HCT116 (cell line): ENCODE data around the gene ACVR1B. TPM values are rescaled to one million over a fixed set of nuclear protein-coding genes. Genes with fewer than 3 reads are reported as not detected.

ENCODE experiments used
- ATAC-seq: fragments of 200-7000 bp; cut with Tn5 transposase; 2 replicates; pipeline ENCODE4 v1.9.1; 2020; ENCODE audit warnings: mild to moderate bottlenecking, moderate library complexity
- BruUV-seq: library from RNA; stranded (reverse); fragments of 400-500 nt; replicated peaks from 2 replicates; lab custom pipeline; 2021; lab: Mats Ljungman, UMichigan
- CTCF ChIA-PET: fragments of 300-600 bp; sonication (Branson Sonifier 250); formaldehyde crosslinking; loops from one replicate; lab custom pipeline; 2021; ENCODE audit warnings: antibody characterized with exemption; lab: Charles Lee
- POLR2A ChIA-PET: fragments of 300-600, 350-600 bp; sonication (Branson Sonifier 250); formaldehyde crosslinking; loops from one replicate; lab custom pipeline; 2021; ENCODE audit warnings: antibody characterized with exemption; lab: Charles Lee
- RAD21 ChIA-PET, 2 experiments: fragments of 300-600 bp; sonication (Branson Sonifier 250); formaldehyde crosslinking; loops; one replicate each; lab custom pipeline; 2023; ENCODE audit warnings: low total read pairs in 2 of 2; ENCODE audit not compliant: uncharacterized antibody in 2 of 2, unreplicated experiment in 2 of 2, low non-redundant PET in 1 of 2; lab: Charles Lee
- DNase-seq: peaks from one replicate; pipeline ENCODE4 v3.0.0-alpha.2; 2010; ENCODE audit warnings: low read depth, low spot score
- H2AFZ ChIP-seq: fragments of 200-600 bp; shearing (Covaris generic), sonication (generic); 2 replicates; pipeline ENCODE4 v1.6.1; 2017; ENCODE audit warnings: low read depth, mixed run types, mixed read lengths, antibody characterized with exemption, low read length; ENCODE audit not compliant: poor library complexity, severe bottlenecking
- H3K27ac ChIP-seq: 2 replicates; pipeline ENCODE4 v1.5.1; 2012; ENCODE audit warnings: low read depth, low read length
- H3K27me3 ChIP-seq: fragments of 200-600 bp; sonication (generic); 2 replicates; pipeline ENCODE4 v1.6.1; 2016; ENCODE audit warnings: mixed run types, low read length, mixed read lengths; ENCODE audit not compliant: insufficient read depth
- H3K36me3 ChIP-seq, 2 experiments: fragments of 200-500 bp in 1 of 2; fragments of 200-600 bp in 1 of 2; sonication (Bioruptor generic) in 1 of 2; sonication (generic) in 1 of 2; 2 replicates each; pipeline versions ENCODE4 v1.5.1 to v1.6.1; 2014 to 2016; ENCODE audit warnings: low read length in 2 of 2, inconsistent platforms in 1 of 2, mixed read lengths in 1 of 2, mixed run types in 1 of 2; ENCODE audit not compliant: insufficient read depth in 2 of 2, control insufficient read depth in 1 of 2
- H3K4me1 ChIP-seq, 2 experiments: fragments of 200-600 bp in 1 of 2; sonication (generic) in 1 of 2; 2 replicates each; pipeline versions ENCODE4 v1.5.1 to v1.6.1; 2012 to 2017; ENCODE audit warnings: low read length in 2 of 2, inconsistent platforms in 1 of 2, mild to moderate bottlenecking in 1 of 2, mixed read lengths in 1 of 2, mixed run types in 1 of 2, moderate library complexity in 1 of 2; ENCODE audit not compliant: insufficient read depth in 2 of 2, control insufficient read depth in 1 of 2
- H3K4me2 ChIP-seq: fragments of 200-600 bp; sonication (generic); 2 replicates; pipeline ENCODE4 v1.6.1; 2017; ENCODE audit warnings: mixed run types, low read length, mixed read lengths
- H3K4me3 ChIP-seq, 2 experiments: fragments of 200-600 bp in 1 of 2; sonication (generic) in 1 of 2; replicated peaks in 1 of 2; 2 replicates each; pipeline ENCODE4 v1.5.1; 2011 to 2016; ENCODE audit warnings: low read length in 2 of 2, control low read depth in 1 of 2, low read depth in 1 of 2, mild to moderate bottlenecking in 1 of 2, mixed read lengths in 1 of 2, mixed run types in 1 of 2
- H3K79me2 ChIP-seq: fragments of 200-600 bp; sonication (generic); 2 replicates; pipeline ENCODE4 v1.6.1; 2017; ENCODE audit warnings: mild to moderate bottlenecking, mixed run types, low read length, moderate library complexity, mixed read lengths; ENCODE audit not compliant: insufficient read depth
- H3K9ac ChIP-seq: fragments of 200-600 bp; sonication (generic); 2 replicates; pipeline ENCODE4 v1.6.1; 2016; ENCODE audit warnings: low read length, mixed read lengths
- H3K9me2 ChIP-seq: fragments of 200-600 bp; sonication (generic), shearing (Covaris generic); 2 replicates; pipeline ENCODE4 v1.6.1; 2017; ENCODE audit warnings: mixed run types, mild to moderate bottlenecking, moderate library complexity; ENCODE audit not compliant: insufficient read depth
- H3K9me3 ChIP-seq, 2 experiments: fragments of 200-500 bp in 1 of 2; fragments of 200-600 bp in 1 of 2; sonication (Bioruptor generic) in 1 of 2; sonication (generic) in 1 of 2; 2 replicates each; pipeline ENCODE4 v1.6.1; 2014 to 2017; ENCODE audit warnings: low read length in 2 of 2, mixed read lengths in 2 of 2, inconsistent platforms in 1 of 2, low read depth in 1 of 2, mild to moderate bottlenecking in 1 of 2, mixed run types in 1 of 2, moderate library complexity in 1 of 2; ENCODE audit not compliant: control insufficient read depth in 1 of 2, insufficient read depth in 1 of 2
- H4K20me1 ChIP-seq: fragments of 200-600 bp; sonication (generic), shearing (Covaris generic); 2 replicates; pipeline ENCODE4 v1.6.1; 2017; ENCODE audit warnings: mixed run types, mild to moderate bottlenecking, moderate library complexity; ENCODE audit not compliant: insufficient read depth
- EGR1 ChIP-seq: IDR thresholded peaks from 2 replicates; pipeline ENCODE4 v1.6.1; 2012; ENCODE audit warnings: low read depth
- ELF1 ChIP-seq: IDR thresholded peaks from 2 replicates; pipeline ENCODE4 v1.6.1; 2012; ENCODE audit warnings: low read depth, borderline replicate concordance
- EZH2 ChIP-seq: fragments of 200-600 bp; sonication (generic); IDR thresholded peaks from 2 replicates; pipeline ENCODE4 v1.6.1; 2017; ENCODE audit warnings: antibody characterized with exemption, mixed run types
- EZH2phosphoT487 ChIP-seq: fragments of 200-600 bp; IDR thresholded peaks from 2 replicates; pipeline ENCODE4 v1.6.1; 2018; ENCODE audit warnings: antibody characterized with exemption, borderline replicate concordance
- JUND ChIP-seq: IDR thresholded peaks from 2 replicates; pipeline ENCODE4 v1.6.1; 2012
- POLR2A ChIP-seq: IDR thresholded peaks from 2 replicates; pipeline ENCODE4 v1.7.0; 2011; ENCODE audit warnings: borderline replicate concordance; ENCODE audit not compliant: insufficient read depth, insufficient read length; ENCODE audit errors: extremely low read depth
- REST ChIP-seq: IDR thresholded peaks from 2 replicates; pipeline ENCODE4 v1.6.1; 2012; ENCODE audit warnings: low read depth
- TCF7L2 ChIP-seq: IDR thresholded peaks from 2 replicates; pipeline ENCODE4 v1.7.0; 2011; ENCODE audit warnings: borderline replicate concordance, inconsistent platforms; ENCODE audit not compliant: insufficient read depth, insufficient read length; ENCODE audit errors: extremely low read depth
- intact Hi-C: fragments of 100-400 bp; cut with micrococcal nuclease; formaldehyde crosslinking; loops from 2 replicates; pipeline ENCODE4 v1.10.0; 2022
- total RNA-seq: library from RNA; stranded (reverse); gene quantifications from one replicate; pipeline ENCODE4 v1.2.1, GENCODE V29; 2021; ENCODE audit not compliant: unreplicated experiment

The ACVR1B gene
- total RNA-seq, 1 experiment from 2014 or later, result 22.7 TPM

- BruUV-seq, result no TSS peak
- no peak overlapping the region for H3K4me2 ChIP-seq
- H4K20me1 ChIP-seq, result no peaks in the 10 kb centered on the region
- peaks cover 0 to 4% of the 10 kb centered on the region in 2 experiments; a peak in 1 of 4 replicates for H3K36me3 ChIP-seq
- no peak overlapping the region for H3K4me3 ChIP-seq
- DNase-seq, result no peak
- H3K9ac ChIP-seq, result no peak overlapping the region
- no peak overlapping the region for H3K27ac ChIP-seq
- no peaks in the 10 kb centered on the region for H3K9me3 ChIP-seq
- intact Hi-C loops, result no loop called here
- no peak overlapping the region for H2AFZ ChIP-seq
- no peaks in the 10 kb centered on the region for H3K9me2 ChIP-seq
- no peak for ATAC-seq
- no peaks in the 10 kb centered on the region for H3K27me3 ChIP-seq
- CTCF ChIA-PET, result interaction anchor here (3.0 kb wide), 1 partner anchor 11 kb away, joined by 14 read pairs; no protein-coding TSS in a partner anchor
- H3K79me2 ChIP-seq, result peaks cover 83% of the 10 kb centered on the region
- RAD21 ChIA-PET, result no interaction called here
- no peak for TF ChIP-seq EZH2phosphoT487
- TF ChIP-seq POLR2A, result no peak
- no peak for TF ChIP-seq REST
- no peak for TF ChIP-seq EZH2
- H3K4me1 ChIP-seq, result peaks cover 13 to 23% of the 10 kb centered on the region in 2 experiments
- POLR2A ChIA-PET, result no interaction called here
Observed at GRCh38 chr12:51960890-51961289, 9.4 kb downstream of the ACVR1B start.

GRCh38 chr12:51961834-51962233, 10.3 kb downstream of the ACVR1B start:
- RAD21 ChIA-PET, result no interaction called here
- no peak overlapping the region for H3K4me3 ChIP-seq
- H3K9me2 ChIP-seq, result no peaks in the 10 kb centered on the region
- POLR2A ChIA-PET, result interaction anchor here (1.0 to 1.2 kb wide), 2 partner anchors 12 to 16 kb away, joined by 3 to 4 read pairs; no protein-coding TSS in a partner anchor
- H3K9ac ChIP-seq, result no peak overlapping the region
- no TSS peak for BruUV-seq
- intact Hi-C loops, result no loop called here
- ATAC-seq (peak; percentile 85), DNase-seq (peak; percentile 57)
- H3K9me3 ChIP-seq, result no peaks in the 10 kb centered on the region
- peaks cover 0 to 4% of the 10 kb centered on the region in 2 experiments; a peak in 1 of 4 replicates for H3K36me3 ChIP-seq
- peaks cover 13 to 23% of the 10 kb centered on the region in 2 experiments for H3K4me1 ChIP-seq
- H3K4me2 ChIP-seq, result peak overlapping the region; percentile 31
- H2AFZ ChIP-seq, result no peak overlapping the region
- no peaks in the 10 kb centered on the region for H4K20me1 ChIP-seq
- H3K27ac ChIP-seq, result no peak overlapping the region
- TF ChIP-seq JUND, result no peak
- no peak for TF ChIP-seq EGR1
- TF ChIP-seq TCF7L2, result peak; percentile 41
- no peak for TF ChIP-seq ELF1
- H3K79me2 ChIP-seq, result peaks cover 77% of the 10 kb centered on the region
- H3K27me3 ChIP-seq, result no peaks in the 10 kb centered on the region
- CTCF ChIA-PET, result interaction anchor here (3.0 kb wide), 1 partner anchor 10 kb away, joined by 14 read pairs; no protein-coding TSS in a partner anchor
